ENCODE data around the gene OR1M1.

DNA sequence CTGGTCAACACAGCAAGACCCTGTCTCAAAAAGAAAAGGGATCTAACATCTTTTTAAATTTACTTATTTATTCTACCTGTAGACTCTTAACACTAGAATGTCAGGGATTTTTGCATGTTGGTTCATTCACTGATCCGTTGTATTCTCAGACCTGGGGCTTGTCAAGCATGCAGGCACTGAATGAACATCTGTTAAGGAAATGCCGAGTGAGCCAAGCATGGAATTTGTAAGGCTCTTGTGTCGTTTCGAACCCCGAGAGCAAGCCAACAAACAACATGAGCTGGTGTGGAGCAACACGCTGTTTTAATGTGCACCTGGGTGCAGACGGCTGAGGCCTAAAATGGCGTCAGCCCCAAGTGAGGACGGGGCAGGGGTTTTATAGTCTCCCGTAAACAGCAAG lies 10.0 kb upstream of the OR1M1 start:
- TF ChIP-seq, protein P1, sequence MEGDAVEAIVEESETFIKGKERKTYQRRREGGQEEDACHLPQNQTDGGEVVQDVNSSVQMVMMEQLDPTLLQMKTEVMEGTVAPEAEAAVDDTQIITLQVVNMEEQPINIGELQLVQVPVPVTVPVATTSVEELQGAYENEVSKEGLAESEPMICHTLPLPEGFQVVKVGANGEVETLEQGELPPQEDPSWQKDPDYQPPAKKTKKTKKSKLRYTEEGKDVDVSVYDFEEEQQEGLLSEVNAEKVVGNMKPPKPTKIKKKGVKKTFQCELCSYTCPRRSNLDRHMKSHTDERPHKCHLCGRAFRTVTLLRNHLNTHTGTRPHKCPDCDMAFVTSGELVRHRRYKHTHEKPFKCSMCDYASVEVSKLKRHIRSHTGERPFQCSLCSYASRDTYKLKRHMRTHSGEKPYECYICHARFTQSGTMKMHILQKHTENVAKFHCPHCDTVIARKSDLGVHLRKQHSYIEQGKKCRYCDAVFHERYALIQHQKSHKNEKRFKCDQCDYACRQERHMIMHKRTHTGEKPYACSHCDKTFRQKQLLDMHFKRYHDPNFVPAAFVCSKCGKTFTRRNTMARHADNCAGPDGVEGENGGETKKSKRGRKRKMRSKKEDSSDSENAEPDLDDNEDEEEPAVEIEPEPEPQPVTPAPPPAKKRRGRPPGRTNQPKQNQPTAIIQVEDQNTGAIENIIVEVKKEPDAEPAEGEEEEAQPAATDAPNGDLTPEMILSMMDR (IDR thresholded peaks at IDR 0.05), result no peak
- no peak for TF ChIP-seq POLR2A (IDR thresholded peaks at IDR 0.05)
